Upper lobe of left lung (tissue), 6 donors: ENCODE data around the gene TUBB3. TPM values are rescaled to one million over a fixed set of nuclear protein-coding genes. Genes with fewer than 3 reads are reported as not detected.

ENCODE experiments used
- ATAC-seq, 2 donors: fragments of 200-7000 bp; cut with Tn5 transposase; one replicate each; pipeline ENCODE4 v1.9.1; 2022; ENCODE audit warnings: mild to moderate bottlenecking in 2 of 2, moderate library complexity in 2 of 2; ENCODE audit not compliant: low FRiP score in 2 of 2
- DNase-seq, 2 donors: peaks; one replicate each; pipeline ENCODE4 v3.0.0-alpha.2; 2019 to 2020
- H3K27ac ChIP-seq, 4 donors: fragments of 200-600 bp; sonication (generic); one replicate each; pipeline ENCODE4 v1.5.1; 2016 to 2019
- H3K27me3 ChIP-seq, 4 donors: fragments of 200-600 bp; sonication (generic); one replicate each; pipeline ENCODE4 v1.5.1; 2017 to 2019
- H3K36me3 ChIP-seq, 4 donors: fragments of 200-600 bp; sonication (generic); one replicate each; pipeline ENCODE4 v1.5.1; 2016 to 2019
- H3K4me1 ChIP-seq, 4 donors: fragments of 200-600 bp; sonication (generic); one replicate each; pipeline ENCODE4 v1.5.1; 2018 to 2019
- H3K4me3 ChIP-seq, 4 donors: fragments of 200-600 bp; sonication (generic); one replicate each; pipeline ENCODE4 v1.5.1; 2017 to 2019; ENCODE audit warnings: mild to moderate bottlenecking in 2 of 4, moderate library complexity in 1 of 4
- H3K9me3 ChIP-seq, 4 donors: fragments of 200-600 bp; sonication (generic); one replicate each; pipeline ENCODE4 v1.5.1; 2018 to 2019
- EP300 ChIP-seq, 4 donors: sonication (generic); formaldehyde crosslinking; IDR thresholded peaks; one replicate each; pipeline ENCODE4 v1.5.1; 2017; ENCODE audit warnings: antibody characterized with exemption in 4 of 4, control low read depth in 2 of 4
- POLR2A ChIP-seq, 4 donors: fragments of 450-650 bp; IDR thresholded peaks; one replicate each; pipeline ENCODE4 v1.5.1; 2016 to 2017; ENCODE audit warnings: antibody characterized with exemption in 4 of 4, mild to moderate bottlenecking in 2 of 4
- POLR2AphosphoS5 ChIP-seq, 2 donors: sonication (generic); formaldehyde crosslinking; IDR thresholded peaks; one replicate each; pipeline ENCODE4 v1.5.1; 2017; ENCODE audit warnings: antibody characterized with exemption in 2 of 2
- WGBS, 2 donors: methylation state at CpG; one replicate each; pipeline ENCODE4 v1.1.5; 2017 to 2018; 5-methylcytosine and 5-hydroxymethylcytosine counted together
- total RNA-seq, 6 donors: library from RNA; depleted of rRNA in 4 of 6; stranded (reverse); fragments of >200 nt in 4 of 6; gene quantifications; one replicate each; pipeline versions ENCODE4 v1.1.0 to v1.2.1, GENCODE V29; 2016 to 2021
- TF ChIP-seq, protein P1 (sequence below), 6 experiments: fragments of 450-650 bp in 4 of 6; fragments of 200-600 bp in 2 of 6; sonication (generic) in 2 of 6; IDR thresholded peaks; one replicate each; pipeline ENCODE4 v1.5.1; 2016 to 2019; ENCODE audit warnings: antibody characterized with exemption in 6 of 6
- donor health status: DM: no; HTN: no; CAD: no; lungs with moderate emphysema.
- donor health status: DM: no; HTN: yes; CAD: no; lungs with severe emphysema.

The TUBB3 gene
- total RNA-seq, 6 donors from 2014 or later, result 0.33 to 9.2 (median 2.1) TPM; not detected in 1

DNA sequence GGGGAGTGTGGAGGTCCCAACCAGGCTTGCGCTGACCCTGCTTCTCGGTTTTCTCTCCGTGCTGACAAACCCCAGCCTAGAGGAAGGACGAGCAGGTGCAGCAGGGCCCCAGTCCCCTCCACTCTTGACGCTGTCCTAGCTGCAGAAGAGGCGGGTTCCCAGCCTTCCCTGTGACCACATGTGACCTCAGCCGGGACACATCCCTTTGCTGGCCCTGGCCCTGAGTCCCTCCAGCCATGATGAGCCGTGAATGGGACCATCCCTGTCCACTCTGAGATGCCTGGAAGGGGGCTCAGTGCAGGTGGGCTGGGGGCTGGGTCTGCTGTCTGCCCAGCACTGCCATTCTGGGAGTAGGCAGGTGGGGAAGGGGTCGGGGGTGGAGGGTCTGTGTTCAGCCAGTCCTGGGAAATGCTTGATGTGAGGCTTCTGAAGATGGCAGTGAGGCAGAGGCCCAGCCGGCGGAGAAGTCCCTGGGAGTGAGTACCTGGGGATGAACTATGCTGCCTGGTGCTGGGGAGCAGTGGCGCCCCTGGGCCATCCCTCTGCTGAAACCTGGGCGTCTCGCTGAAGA, 1.9 kb upstream of the TUBB3 start:
- no peaks in the 10 kb centered on the region for H3K36me3 ChIP-seq
- H3K27me3 ChIP-seq, result peaks cover 0 to 35% (median 27%) of the 10 kb centered on the region in 4 donors
- ATAC-seq (no peak), DNase-seq (no peak)
- H3K9me3 ChIP-seq, result no peaks in the 10 kb centered on the region
- peak overlapping the region in 1 of 4 donors; percentile 61 for H3K4me3 ChIP-seq
- 37 to 39% methylated on average over 11 to 14 of the region's 14 CpGs for WGBS, 2 donors
- peak overlapping the region in 2 of 4 donors; percentile 76 to 78 for H3K27ac ChIP-seq
- TF ChIP-seq EP300 (IDR thresholded peaks at IDR 0.05), result no peak
- TF ChIP-seq POLR2AphosphoS5 (IDR thresholded peaks at IDR 0.05), result no peak
- TF ChIP-seq POLR2A (IDR thresholded peaks at IDR 0.05), result no peak
- TF ChIP-seq, protein P1, sequence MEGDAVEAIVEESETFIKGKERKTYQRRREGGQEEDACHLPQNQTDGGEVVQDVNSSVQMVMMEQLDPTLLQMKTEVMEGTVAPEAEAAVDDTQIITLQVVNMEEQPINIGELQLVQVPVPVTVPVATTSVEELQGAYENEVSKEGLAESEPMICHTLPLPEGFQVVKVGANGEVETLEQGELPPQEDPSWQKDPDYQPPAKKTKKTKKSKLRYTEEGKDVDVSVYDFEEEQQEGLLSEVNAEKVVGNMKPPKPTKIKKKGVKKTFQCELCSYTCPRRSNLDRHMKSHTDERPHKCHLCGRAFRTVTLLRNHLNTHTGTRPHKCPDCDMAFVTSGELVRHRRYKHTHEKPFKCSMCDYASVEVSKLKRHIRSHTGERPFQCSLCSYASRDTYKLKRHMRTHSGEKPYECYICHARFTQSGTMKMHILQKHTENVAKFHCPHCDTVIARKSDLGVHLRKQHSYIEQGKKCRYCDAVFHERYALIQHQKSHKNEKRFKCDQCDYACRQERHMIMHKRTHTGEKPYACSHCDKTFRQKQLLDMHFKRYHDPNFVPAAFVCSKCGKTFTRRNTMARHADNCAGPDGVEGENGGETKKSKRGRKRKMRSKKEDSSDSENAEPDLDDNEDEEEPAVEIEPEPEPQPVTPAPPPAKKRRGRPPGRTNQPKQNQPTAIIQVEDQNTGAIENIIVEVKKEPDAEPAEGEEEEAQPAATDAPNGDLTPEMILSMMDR (IDR thresholded peaks at IDR 0.05), result no peak
- H3K4me1 ChIP-seq, result peaks cover 56 to 72% (median 64%) of the 10 kb centered on the region in 4 donors

DNA sequence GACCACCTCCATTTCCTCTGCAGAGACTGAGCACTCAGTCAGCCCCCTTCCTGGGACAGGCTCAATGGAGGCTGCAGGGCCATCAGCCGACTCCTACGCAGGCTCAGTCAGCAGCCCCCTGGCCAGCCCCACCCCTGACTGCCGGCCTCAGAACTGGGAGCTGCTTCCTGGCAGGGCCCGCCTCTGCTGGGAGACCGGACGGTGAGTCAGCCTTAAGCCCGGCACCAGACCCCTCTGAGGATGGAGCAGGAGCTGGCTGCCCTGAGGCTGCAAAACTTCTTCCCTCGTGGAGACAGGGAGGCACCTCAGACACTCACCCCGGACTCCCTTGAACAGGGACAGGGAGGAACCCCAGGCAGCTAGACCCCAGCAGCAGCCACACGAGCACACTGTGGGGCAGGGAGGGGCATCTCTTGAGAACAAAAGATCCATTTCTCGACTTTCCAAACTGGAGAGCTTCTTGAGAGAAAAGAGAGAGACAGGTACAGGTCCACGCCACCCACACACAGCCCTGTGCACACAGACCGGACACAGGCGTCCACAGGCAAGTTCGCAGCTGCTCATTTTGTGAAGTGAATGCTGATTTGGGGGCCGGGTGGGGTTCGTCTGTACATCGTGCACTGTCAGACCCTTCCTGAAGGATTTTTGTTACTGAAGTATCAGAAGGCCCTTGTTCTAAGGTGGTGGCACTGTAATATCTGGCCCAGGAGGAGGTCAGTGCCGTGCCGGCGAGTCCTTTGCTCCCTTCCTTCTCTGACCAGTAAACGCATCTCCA, 1.3 kb upstream of the TUBB3 start:
- 7 to 13% methylated on average over 10 to 20 of the region's 22 CpGs for WGBS, 2 donors
- TF ChIP-seq POLR2AphosphoS5 (IDR thresholded peaks at IDR 0.05), result peak; percentile 52 to 63
- TF ChIP-seq, protein P1 (IDR thresholded peaks at IDR 0.05), result no peak
- TF ChIP-seq EP300 (IDR thresholded peaks at IDR 0.05), result peak in 2 of 4 donors; percentile 3 to 57
- peak in 1 of 4 donors; percentile 32 for TF ChIP-seq POLR2A (IDR thresholded peaks at IDR 0.05)
- Histone ChIP-seq H3K4me1 (peaks cover 62 to 78% (median 69%) of the 10 kb centered on the region in 4 donors), H3K27me3 (peaks cover 0 to 35% (median 27%) of the 10 kb centered on the region in 4 donors), H3K27ac (peak overlapping the region; percentile 54 to 78 (median 76)), H3K4me3 (peak overlapping the region; percentile 18 to 61 (median 56)), H3K9me3 (no peaks in the 10 kb centered on the region), H3K36me3 (no peaks in the 10 kb centered on the region)
- ATAC-seq (peak; percentile 70 to 74), DNase-seq (peak; percentile 75 to 85)

DNA sequence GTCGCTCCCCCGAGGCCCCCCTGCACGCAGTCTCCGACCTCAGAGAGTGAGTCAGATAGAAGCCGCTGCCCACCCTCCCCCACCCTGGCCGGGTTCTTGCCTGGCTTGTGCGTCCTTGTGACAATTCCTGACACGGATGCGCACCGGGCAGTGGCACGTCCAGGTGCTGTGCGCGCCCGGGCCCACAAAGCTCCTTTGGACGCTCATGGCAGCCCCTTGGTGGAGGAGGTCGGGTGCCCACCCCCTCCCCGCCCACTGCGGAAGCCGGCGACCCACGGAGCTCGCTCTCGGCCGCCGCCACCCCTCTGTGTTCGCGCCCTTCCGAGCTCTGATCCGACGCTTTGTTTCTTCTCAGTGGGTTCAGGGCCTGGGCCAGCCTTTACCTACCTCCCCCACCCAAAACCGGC, 662 bp upstream of the TUBB3 start:
- ATAC-seq, result peak; percentile 31 to 55
- WGBS, 2 donors, result 1 to 4% methylated on average over 14 to 16 of the region's 31 CpGs
- Histone ChIP-seq H3K27me3 (peaks cover 0 to 35% (median 27%) of the 10 kb centered on the region in 4 donors), H3K4me3 (peak overlapping the region; percentile 18 to 61 (median 56)), H3K36me3 (no peaks in the 10 kb centered on the region), H3K4me1 (peaks cover 58 to 73% (median 66%) of the 10 kb centered on the region in 4 donors), H3K9me3 (no peaks in the 10 kb centered on the region), H3K27ac (peak overlapping the region; percentile 54 to 78 (median 76))
- TF ChIP-seq POLR2AphosphoS5 (IDR thresholded peaks at IDR 0.05) (peak in 1 of 2 donors; percentile 18), EP300 (IDR thresholded peaks at IDR 0.05) (no peak)
- peak in 1 of 2 donors; percentile 72 for DNase-seq

DNA sequence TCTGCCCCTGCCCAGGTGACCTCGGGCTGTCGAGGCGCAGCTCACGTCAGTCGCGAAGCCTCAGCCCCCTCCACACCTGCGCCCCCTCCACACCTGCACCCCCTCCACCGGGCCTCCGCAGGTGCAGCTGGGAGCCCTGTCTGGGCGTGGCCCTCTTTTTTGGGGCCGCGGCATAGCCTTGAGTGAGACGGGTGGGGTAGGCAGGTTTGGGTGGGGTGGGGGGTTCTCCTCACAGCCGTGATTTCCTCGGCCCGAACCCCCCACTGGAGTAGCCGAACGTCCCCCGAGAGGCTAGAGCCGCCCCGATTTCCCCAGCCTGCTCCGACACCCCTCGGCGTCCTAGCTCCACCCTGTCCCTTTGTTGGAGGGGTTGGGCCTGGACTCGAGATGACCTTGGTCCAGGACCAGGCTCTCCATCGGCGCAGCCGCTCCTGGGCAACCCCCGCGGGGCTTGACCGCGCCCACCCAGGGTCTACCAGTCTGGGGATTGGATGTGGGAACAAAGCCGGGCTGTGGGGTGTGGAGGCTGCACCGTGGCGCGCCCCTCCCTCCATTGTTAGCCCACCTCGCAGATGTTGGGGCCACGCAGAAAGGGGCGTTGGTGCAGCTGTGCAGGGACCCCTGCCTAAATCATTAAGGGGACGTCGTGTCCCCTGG, 626 bp downstream of the TUBB3 start:
- Histone ChIP-seq H3K27me3 (peaks cover 0 to 35% (median 27%) of the 10 kb centered on the region in 4 donors), H3K9me3 (no peaks in the 10 kb centered on the region), H3K27ac (peak overlapping the region in 1 of 4 donors; percentile 78), H3K4me1 (peaks cover 45 to 60% (median 53%) of the 10 kb centered on the region in 4 donors), H3K4me3 (peak overlapping the region in 3 of 4 donors; percentile 52 to 61 (median 60)), H3K36me3 (no peaks in the 10 kb centered on the region)
- TF ChIP-seq POLR2AphosphoS5 (IDR thresholded peaks at IDR 0.05) (no peak), EP300 (IDR thresholded peaks at IDR 0.05) (no peak), POLR2A (IDR thresholded peaks at IDR 0.05) (no peak)
- TF ChIP-seq, protein P1 (IDR thresholded peaks at IDR 0.05), result no peak
- ATAC-seq (no peak), DNase-seq (no peak)
- WGBS, 2 donors, result 10% methylated on average over 32 of the region's 41 CpGs; no CpG with 5 or more reads in 1 of the 2 donors
